Mesenchymal stem cell (in vitro differentiated cells and primary cell): ENCODE data around the gene MECP2.

Experiments
- DNase-seq: peaks from one replicate; pipeline ENCODE4 v3.0.0-alpha.2; 2013
- H2AFZ ChIP-seq: one replicate; pipeline ENCODE4 v1.6.1; 2013; ENCODE audit warnings: low read depth, mild to moderate bottlenecking, control low read depth, inconsistent platforms, low read length, moderate library complexity
- H2AK5ac ChIP-seq: 2 replicates; pipeline ENCODE4 v1.6.1; 2013; ENCODE audit warnings: low read length, moderate library complexity, mild to moderate bottlenecking, inconsistent platforms; ENCODE audit not compliant: severe bottlenecking
- H2BK120ac ChIP-seq: one replicate; pipeline ENCODE4 v1.6.1; 2013; ENCODE audit warnings: low read depth, mild to moderate bottlenecking, inconsistent platforms, low read length, moderate library complexity
- H2BK12ac ChIP-seq, 2 experiments: one replicate each; pipeline ENCODE4 v1.6.1; 2013; ENCODE audit warnings: inconsistent platforms in 2 of 2, low read length in 2 of 2, mild to moderate bottlenecking in 2 of 2, moderate library complexity in 2 of 2, control low read depth in 1 of 2
- H2BK15ac ChIP-seq: one replicate; pipeline ENCODE4 v1.6.1; 2013; ENCODE audit warnings: mild to moderate bottlenecking, low read depth, inconsistent platforms; ENCODE audit not compliant: poor library complexity, severe bottlenecking
- H2BK5ac ChIP-seq: 2 replicates; pipeline ENCODE4 v1.6.1; 2013; ENCODE audit warnings: low read depth, mild to moderate bottlenecking, low read length, control low read depth, inconsistent platforms; ENCODE audit not compliant: poor library complexity, severe bottlenecking
- H3K14ac ChIP-seq, 2 experiments: one replicate each; pipeline ENCODE4 v1.6.1; 2013; ENCODE audit warnings: inconsistent platforms in 2 of 2, low read length in 2 of 2, control low read depth in 1 of 2, mild to moderate bottlenecking in 1 of 2, moderate library complexity in 1 of 2
- H3K18ac ChIP-seq, 2 experiments: one replicate each; pipeline ENCODE4 v1.6.1; 2013; ENCODE audit warnings: inconsistent platforms in 2 of 2, low read length in 2 of 2, control low read depth in 1 of 2, low read depth in 1 of 2, mild to moderate bottlenecking in 1 of 2
- H3K23ac ChIP-seq, 2 experiments: one replicate each; pipeline ENCODE4 v1.6.1; 2013; ENCODE audit warnings: inconsistent platforms in 2 of 2, low read length in 2 of 2, mild to moderate bottlenecking in 2 of 2, moderate library complexity in 2 of 2, control low read depth in 1 of 2
- H3K27ac ChIP-seq: 2 replicates; pipeline ENCODE4 v1.5.1; 2013; ENCODE audit warnings: mild to moderate bottlenecking, moderate library complexity, low read length, control low read depth, inconsistent platforms; ENCODE audit not compliant: poor library complexity, severe bottlenecking
- H3K27me3 ChIP-seq, 2 experiments: 2 replicates each; pipeline versions ENCODE4 v1.6.1 to v1.7.0; 2013; ENCODE audit warnings: low read length in 2 of 2, mild to moderate bottlenecking in 2 of 2, moderate library complexity in 2 of 2, control low read depth in 1 of 2, inconsistent platforms in 1 of 2; ENCODE audit not compliant: control insufficient read depth in 1 of 2, insufficient read depth in 1 of 2
- H3K36me3 ChIP-seq, 2 experiments: 2 replicates each; pipeline versions ENCODE4 v1.6.1 to v1.7.0; 2013; ENCODE audit warnings: low read length in 2 of 2, control low read depth in 1 of 2, inconsistent platforms in 1 of 2, low read depth in 1 of 2, mild to moderate bottlenecking in 1 of 2; ENCODE audit not compliant: insufficient read depth in 2 of 2, control insufficient read depth in 1 of 2
- H3K4ac ChIP-seq, 2 experiments: one replicate each; pipeline ENCODE4 v1.6.1; 2013; ENCODE audit warnings: inconsistent platforms in 2 of 2, low read length in 2 of 2, mild to moderate bottlenecking in 2 of 2, moderate library complexity in 2 of 2, control low read depth in 1 of 2, low read depth in 1 of 2
- H3K4me1 ChIP-seq: 2 replicates; pipeline ENCODE4 v1.6.1; 2013; ENCODE audit warnings: low read depth, low read length, control low read depth; ENCODE audit not compliant: control insufficient read depth, insufficient read depth
- H3K4me2 ChIP-seq: 2 replicates; pipeline ENCODE4 v1.6.1; 2013; ENCODE audit warnings: low read length, mild to moderate bottlenecking, inconsistent platforms; ENCODE audit not compliant: poor library complexity, severe bottlenecking
- H3K4me3 ChIP-seq, 2 experiments: 2 replicates each; pipeline versions ENCODE4 v1.5.1 to v1.7.0; 2013; ENCODE audit warnings: low read length in 2 of 2, mild to moderate bottlenecking in 2 of 2, control low read depth in 1 of 2, low read depth in 1 of 2; ENCODE audit not compliant: insufficient read depth in 1 of 2
- H3K79me1 ChIP-seq: replicated peaks from 2 replicates; pipeline ENCODE4 v1.6.1; 2013; ENCODE audit warnings: mild to moderate bottlenecking, control low read depth, low read length, inconsistent platforms; ENCODE audit not compliant: poor library complexity, severe bottlenecking
- H3K9ac ChIP-seq: 2 replicates; pipeline ENCODE4 v1.7.0; 2013; ENCODE audit warnings: mild to moderate bottlenecking, low read length, moderate library complexity
- H3K9me3 ChIP-seq: 2 replicates; pipeline ENCODE4 v1.7.0; 2013; ENCODE audit warnings: mild to moderate bottlenecking, low read length; ENCODE audit not compliant: control insufficient read depth
- H4K8ac ChIP-seq: one replicate; pipeline ENCODE4 v1.6.1; 2013; ENCODE audit warnings: inconsistent platforms, mild to moderate bottlenecking, low read length, moderate library complexity
- H4K91ac ChIP-seq: one replicate; pipeline ENCODE4 v1.6.1; 2013; ENCODE audit warnings: mild to moderate bottlenecking, low read length, inconsistent platforms
- WGBS: methylation state at CpG from one replicate; pipeline ENCODE4 v1.1.7; 2013; ENCODE audit warnings: mixed read lengths; 5-methylcytosine and 5-hydroxymethylcytosine counted together

Gene MECP2

DNA sequence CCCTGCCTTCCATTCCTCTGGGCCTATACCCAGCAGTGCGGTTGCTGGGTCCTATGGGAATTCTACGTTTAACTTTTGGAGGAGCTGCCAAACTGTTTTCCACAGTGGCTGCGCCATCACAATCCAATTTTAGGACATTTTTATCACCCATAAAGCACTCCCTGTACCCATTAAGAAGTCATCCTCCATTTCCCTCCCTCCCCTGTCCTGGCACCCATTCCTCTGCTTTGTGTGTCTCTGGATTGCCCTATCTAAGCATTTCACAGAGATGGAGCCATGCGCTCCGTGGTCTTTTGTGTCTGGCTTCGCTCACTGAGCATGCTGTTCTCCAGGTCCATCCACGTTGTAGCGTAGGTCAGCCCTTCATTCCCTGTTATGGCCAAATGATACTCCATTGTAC, 44.9 kb upstream of the MECP2 start:
- WGBS, result 99% methylated on average over 8 of the region's 8 CpGs
- no peaks in the 10 kb centered on the region for H3K36me3 ChIP-seq

DNA sequence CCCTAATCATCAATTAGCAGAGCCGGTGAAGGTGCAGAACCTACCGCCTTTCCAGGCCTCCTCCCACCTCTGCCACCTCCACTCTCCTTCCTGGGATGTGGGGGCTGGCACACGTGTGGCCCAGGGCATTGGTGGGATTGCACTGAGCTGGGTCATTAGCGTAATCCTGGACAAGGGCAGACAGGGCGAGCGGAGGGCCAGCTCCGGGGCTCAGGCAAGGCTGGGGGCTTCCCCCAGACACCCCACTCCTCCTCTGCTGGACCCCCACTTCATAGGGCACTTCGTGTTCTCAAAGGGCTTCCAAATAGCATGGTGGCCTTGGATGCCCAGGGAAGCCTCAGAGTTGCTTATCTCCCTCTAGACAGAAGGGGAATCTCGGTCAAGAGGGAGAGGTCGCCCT, 43.2 kb upstream of the MECP2 start:
- WGBS, result 75% methylated on average over 6 of the region's 10 CpGs
- Histone ChIP-seq H3K4me2 (no peak overlapping the region), H3K23ac (no peak overlapping the region), H4K8ac (no peak overlapping the region), H3K79me1 (no peaks in the 10 kb centered on the region), H3K14ac (no peak overlapping the region), H3K9ac (no peak overlapping the region), H3K27me3 (peaks cover 7 to 26% of the 10 kb centered on the region in 2 experiments), H2BK120ac (no peak overlapping the region), H3K4ac (no peak overlapping the region), H3K4me1 (no peaks in the 10 kb centered on the region), H2BK15ac (no peak overlapping the region), H3K9me3 (peaks cover 4% of the 10 kb centered on the region), H2BK12ac (no peak overlapping the region), H3K18ac (no peak overlapping the region), H3K4me3 (no peak overlapping the region), H4K91ac (no peak overlapping the region), H2BK5ac (no peak overlapping the region), H3K36me3 (no peaks in the 10 kb centered on the region), H3K27ac (no peak overlapping the region), H2AFZ (no peak overlapping the region), H2AK5ac (no peak overlapping the region)
- no peak for DNase-seq

More for the DNA sequence above, 44.9 kb upstream of the MECP2 start:
- Histone ChIP-seq H2BK5ac (no peak overlapping the region), H3K27ac (no peak overlapping the region), H2BK12ac (no peak overlapping the region), H3K9ac (no peak overlapping the region), H2AFZ (no peak overlapping the region), H4K8ac (no peak overlapping the region), H3K14ac (no peak overlapping the region), H3K18ac (no peak overlapping the region), H3K4me1 (no peaks in the 10 kb centered on the region), H3K9me3 (peaks cover 4% of the 10 kb centered on the region), H3K4ac (no peak overlapping the region), H2BK15ac (no peak overlapping the region), H2BK120ac (no peak overlapping the region), H3K23ac (no peak overlapping the region), H3K27me3 (peaks cover 7 to 20% of the 10 kb centered on the region in 2 experiments), H4K91ac (no peak overlapping the region), H3K4me3 (no peak overlapping the region), H3K79me1 (no peaks in the 10 kb centered on the region), H3K4me2 (no peak overlapping the region), H2AK5ac (no peak overlapping the region)
- no peak for DNase-seq

DNA sequence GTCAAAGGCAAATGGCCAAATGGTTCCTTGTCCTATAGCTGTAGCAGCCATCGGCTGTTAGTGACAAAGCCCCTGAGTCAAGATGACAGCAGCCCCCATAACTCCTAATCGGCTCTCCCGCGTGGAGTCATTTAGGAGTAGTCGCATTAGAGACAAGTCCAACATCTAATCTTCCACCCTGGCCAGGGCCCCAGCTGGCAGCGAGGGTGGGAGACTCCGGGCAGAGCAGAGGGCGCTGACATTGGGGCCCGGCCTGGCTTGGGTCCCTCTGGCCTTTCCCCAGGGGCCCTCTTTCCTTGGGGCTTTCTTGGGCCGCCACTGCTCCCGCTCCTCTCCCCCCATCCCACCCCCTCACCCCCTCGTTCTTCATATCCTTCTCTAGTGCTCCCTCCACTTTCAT, 42.7 kb upstream of the MECP2 start:
- H3K4me1 ChIP-seq, result no peaks in the 10 kb centered on the region
- H3K79me1 ChIP-seq, result no peaks in the 10 kb centered on the region
- peaks cover 4% of the 10 kb centered on the region for H3K9me3 ChIP-seq
- no peak overlapping the region for H4K91ac ChIP-seq
- no peak overlapping the region for H3K4ac ChIP-seq
- H2BK5ac ChIP-seq, result no peak overlapping the region
- no peaks in the 10 kb centered on the region for H3K36me3 ChIP-seq
- no peak overlapping the region for H2BK120ac ChIP-seq
- H4K8ac ChIP-seq, result no peak overlapping the region
- WGBS, result 90% methylated on average over 10 of the region's 12 CpGs
- H3K23ac ChIP-seq, result no peak overlapping the region
- H3K18ac ChIP-seq, result no peak overlapping the region
- H3K4me3 ChIP-seq, result no peak overlapping the region
- H3K27ac ChIP-seq, result no peak overlapping the region
- H3K9ac ChIP-seq, result no peak overlapping the region
- no peak for DNase-seq
- no peak overlapping the region for H2BK12ac ChIP-seq
- H2AK5ac ChIP-seq, result no peak overlapping the region
- no peak overlapping the region for H2AFZ ChIP-seq
- H2BK15ac ChIP-seq, result no peak overlapping the region
- H3K4me2 ChIP-seq, result no peak overlapping the region
- no peak overlapping the region for H3K14ac ChIP-seq
- H3K27me3 ChIP-seq, result peaks cover 7 to 31% of the 10 kb centered on the region in 2 experiments

DNA sequence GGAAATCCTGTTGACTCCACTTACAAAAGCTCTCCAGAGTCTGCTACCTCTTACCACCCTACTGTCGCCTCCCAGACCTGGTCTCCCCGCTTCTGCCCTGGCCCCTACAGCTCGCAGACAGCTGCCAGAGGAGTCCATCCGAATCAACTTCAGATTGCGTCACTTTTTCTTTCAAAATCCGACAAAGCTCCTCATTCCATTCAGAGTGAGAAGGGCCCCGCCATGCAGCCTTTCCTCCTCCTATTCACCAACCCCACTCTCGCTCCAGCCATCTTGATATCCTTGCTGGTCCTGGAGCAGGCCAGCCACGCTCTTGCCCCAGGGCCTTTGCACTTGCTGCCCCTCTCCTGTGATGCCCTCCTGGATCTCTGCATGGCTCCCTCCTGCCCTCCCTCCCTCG, 41.3 kb upstream of the MECP2 start:
- Histone ChIP-seq H3K18ac (no peak overlapping the region), H2AFZ (no peak overlapping the region), H3K9me3 (peaks cover 4% of the 10 kb centered on the region), H3K79me1 (no peaks in the 10 kb centered on the region), H2AK5ac (no peak overlapping the region), H3K4me3 (no peak overlapping the region), H3K23ac (no peak overlapping the region), H4K8ac (no peak overlapping the region), H4K91ac (no peak overlapping the region), H3K27ac (no peak overlapping the region), H3K4me2 (no peak overlapping the region), H3K4me1 (no peaks in the 10 kb centered on the region), H2BK15ac (no peak overlapping the region), H3K4ac (no peak overlapping the region), H2BK12ac (no peak overlapping the region), H2BK5ac (no peak overlapping the region), H3K14ac (no peak overlapping the region), H3K9ac (no peak overlapping the region), H2BK120ac (no peak overlapping the region), H3K36me3 (no peaks in the 10 kb centered on the region), H3K27me3 (peaks cover 7 to 31% of the 10 kb centered on the region in 2 experiments)
- 89% methylated on average over 10 of the region's 10 CpGs for WGBS
- DNase-seq, result no peak
